PFSK-1 (cell line): Measurements from ENCODE around the gene IQCE.
A peak's percentile ranks its signal among the peaks of the same experiment; 100 is the strongest.

ENCODE experiments used
- FOXP2 ChIP-seq: optimal IDR thresholded peaks from 2 replicates; pipeline ENCODE3; 2011; ENCODE audit warnings: borderline replicate concordance, control low read depth, inconsistent platforms; ENCODE audit not compliant: insufficient read depth; ENCODE audit errors: extremely low read length, extremely low read depth
- POLR2AphosphoS5 ChIP-seq: IDR thresholded peaks from 2 replicates; pipeline ENCODE4 v1.6.1; 2012; ENCODE audit warnings: low read depth, mild to moderate bottlenecking, control low read depth, low read length, moderate library complexity
- REST ChIP-seq, 2 experiments: IDR thresholded peaks; 2 replicates each; pipeline versions ENCODE4 v1.6.1 to v1.8.0; 2011 to 2012; ENCODE audit warnings: low read depth in 2 of 2, low read length in 2 of 2, control low read depth in 1 of 2, inconsistent platforms in 1 of 2, mild to moderate bottlenecking in 1 of 2, moderate library complexity in 1 of 2; ENCODE audit not compliant: insufficient read depth in 1 of 2
- SIN3A ChIP-seq: IDR thresholded peaks from 2 replicates; pipeline ENCODE4 v1.6.1; 2012; ENCODE audit warnings: mild to moderate bottlenecking, low read length, moderate library complexity, borderline replicate concordance; ENCODE audit not compliant: insufficient read depth
- TAF1 ChIP-seq: IDR thresholded peaks from 2 replicates; pipeline ENCODE4 v1.6.1; 2012; ENCODE audit warnings: low read length, control low read depth, borderline replicate concordance; ENCODE audit not compliant: insufficient read depth

Gene IQCE

DNA sequence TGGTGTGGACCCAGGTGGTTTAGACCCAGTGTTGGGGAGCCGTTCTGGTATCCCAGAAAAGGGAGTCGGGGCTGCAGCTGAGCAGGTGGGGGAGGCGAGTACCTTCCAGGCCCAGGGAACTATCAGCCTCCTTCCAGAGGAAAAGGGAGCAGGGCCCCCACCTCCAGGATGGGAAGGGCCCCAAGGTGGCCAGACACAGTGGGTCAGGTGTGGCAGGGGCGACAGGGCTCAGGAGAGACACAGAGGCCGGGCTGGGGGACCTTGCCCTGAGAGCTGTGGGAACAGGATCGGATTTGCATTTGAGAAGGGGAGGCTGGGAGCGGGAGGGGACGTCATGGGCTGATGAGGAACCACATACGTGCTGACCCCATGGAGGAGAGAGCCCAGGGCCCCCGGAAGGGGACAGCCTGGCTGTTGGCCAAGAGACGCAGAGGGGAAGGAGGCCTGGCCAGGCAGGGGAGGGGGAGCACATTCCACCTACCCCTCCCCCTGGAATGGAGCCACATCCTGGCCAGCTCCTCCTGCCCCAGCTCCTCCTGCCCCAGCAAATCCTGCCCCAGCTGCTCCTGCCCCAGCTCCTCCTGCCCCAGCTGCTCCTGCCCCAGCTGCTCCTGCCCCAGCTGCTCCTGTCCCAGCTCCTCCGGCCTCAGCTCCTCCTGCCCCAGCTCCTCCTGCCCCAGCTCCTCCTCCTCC lies 63.3 kb downstream of the IQCE start:
- TF ChIP-seq SIN3A (no peak), FOXP2 (peak; percentile 69)

GRCh38 chr7:2622869-2623697 lies 64.3 kb downstream of the IQCE start:
- 0 out of 4 replicates have a peak, but pooled peaks of 1 of the 2 experiments have one; percentile 20 for TF ChIP-seq REST (IDR thresholded peaks at IDR 0.05; ENCODE audit: insufficient read depth in 1 of 2, low read depth in 2 of 2, low read length in 2 of 2)
- TF ChIP-seq POLR2AphosphoS5: no peak
- no peak for TF ChIP-seq TAF1
- no peak for TF ChIP-seq SIN3A
- TF ChIP-seq FOXP2: no peak

DNA sequence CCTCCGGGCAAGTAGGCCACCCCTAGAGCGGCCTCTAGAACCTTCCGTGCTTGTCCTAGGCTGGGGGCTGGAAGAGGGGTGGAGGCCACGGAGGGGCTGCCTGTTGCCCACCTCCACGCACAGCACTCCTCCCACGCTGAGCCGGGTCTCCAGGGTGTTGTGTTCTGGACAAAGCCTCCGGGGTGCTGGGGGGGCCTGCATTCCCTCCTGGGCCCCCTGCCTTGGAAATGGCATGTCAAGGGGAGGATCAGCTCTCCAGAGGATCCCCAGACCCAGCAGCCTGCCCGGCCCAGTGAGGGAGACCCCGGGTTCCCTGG lies 64.9 kb downstream of the IQCE start:
- TF ChIP-seq TAF1 (no peak), REST (IDR thresholded peaks at IDR 0.05; ENCODE audit: insufficient read depth in 1 of 2, low read depth in 2 of 2, low read length in 2 of 2) (no peak), POLR2AphosphoS5 (no peak), SIN3A (no peak), FOXP2 (no peak)

GRCh38 chr7:2624293-2624886 lies 65.6 kb downstream of the IQCE start:
- TF ChIP-seq SIN3A (no peak), REST (IDR thresholded peaks at IDR 0.05; ENCODE audit: insufficient read depth in 1 of 2, low read depth in 2 of 2, low read length in 2 of 2) (no peak), FOXP2 (no peak), TAF1 (no peak), POLR2AphosphoS5 (no peak)

GRCh38 chr7:2626498-2627117 lies 67.8 kb downstream of the IQCE start:
- TF ChIP-seq REST (IDR thresholded peaks at IDR 0.05; ENCODE audit: insufficient read depth in 1 of 2, low read depth in 2 of 2, low read length in 2 of 2) (no peak), FOXP2 (no peak), TAF1 (no peak), SIN3A (no peak), POLR2AphosphoS5 (no peak)
